RWPE2 (cell line): ENCODE measurements around the gene NWD2.

Experiments
- ATAC-seq: fragments of 200-7000 bp; cut with Tn5 transposase; 3 replicates; pipeline ENCODE4 v1.9.1; 2021; ENCODE audit warnings: low read depth
- DNase-seq: peaks from one replicate; pipeline ENCODE4 v3.0.0-alpha.2; 2020; ENCODE audit warnings: low spot score
- H3K27ac ChIP-seq: fragments of 450-650 bp; 2 replicates; pipeline ENCODE4 v1.5.1; 2017; ENCODE audit warnings: mild to moderate bottlenecking; ENCODE audit not compliant: poor library complexity, severe bottlenecking
- H3K27me3 ChIP-seq: fragments of 250-450 bp; sonication (Bioruptor Pico); 2 replicates; pipeline ENCODE4 v1.5.1; 2021; ENCODE audit warnings: mild to moderate bottlenecking, moderate library complexity; ENCODE audit not compliant: insufficient read depth, poor library complexity, severe bottlenecking
- H3K36me3 ChIP-seq: fragments of 250-450 bp; sonication (Bioruptor Pico); 2 replicates; pipeline ENCODE4 v1.5.1; 2020; ENCODE audit warnings: low read depth, mild to moderate bottlenecking, moderate library complexity
- H3K4me1 ChIP-seq: fragments of 250-450 bp; sonication (Bioruptor Pico); 2 replicates; pipeline ENCODE4 v1.5.1; 2021; ENCODE audit warnings: mild to moderate bottlenecking, moderate library complexity; ENCODE audit not compliant: insufficient read depth, poor library complexity, severe bottlenecking
- H3K4me3 ChIP-seq: fragments of 250-450 bp; sonication (Bioruptor Pico); 2 replicates; pipeline ENCODE4 v1.5.1; 2021; ENCODE audit warnings: mild to moderate bottlenecking, moderate library complexity; ENCODE audit not compliant: severe bottlenecking
- H3K9me3 ChIP-seq: fragments of 250-450 bp; sonication (Bioruptor Pico); 2 replicates; pipeline ENCODE4 v1.5.1; 2021; ENCODE audit warnings: mild to moderate bottlenecking, moderate library complexity; ENCODE audit not compliant: severe bottlenecking
- CTCF ChIP-seq: fragments of 450-650 bp; IDR thresholded peaks from one replicate; pipeline ENCODE4 v1.5.1; 2017; ENCODE audit warnings: mild to moderate bottlenecking, moderate library complexity; ENCODE audit not compliant: poor library complexity, severe bottlenecking

Gene NWD2

GRCh38 chr4:37415845-37416369 lies 171.4 kb downstream of the NWD2 start:
- Histone ChIP-seq H3K27me3 (peaks cover 3% of the 10 kb centered on the region), H3K9me3 (no peaks in the 10 kb centered on the region), H3K27ac (no peak overlapping the region), H3K36me3 (no peaks in the 10 kb centered on the region), H3K4me1 (no peaks in the 10 kb centered on the region), H3K4me3 (no peak overlapping the region)
- ATAC-seq (no peak), DNase-seq (no peak)
- TF ChIP-seq CTCF = no peak

DNA sequence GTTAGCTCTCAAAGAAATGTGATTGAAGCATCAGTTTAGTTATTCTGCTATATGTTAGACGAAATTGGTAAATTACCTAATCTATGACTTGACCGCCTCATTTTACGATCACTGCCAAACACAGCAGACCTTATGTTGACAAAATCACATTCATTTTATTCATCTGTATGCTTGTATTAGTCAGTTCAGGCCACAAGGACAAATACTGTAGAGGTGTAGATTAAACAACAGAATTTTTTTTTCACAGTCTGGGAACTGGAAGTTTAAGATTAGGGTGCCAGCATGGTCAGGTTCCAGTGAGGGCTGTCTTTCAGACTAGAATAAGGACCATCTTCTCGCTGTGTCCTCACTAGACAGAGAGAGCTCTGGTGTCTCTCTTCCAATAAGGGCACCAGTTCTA lies 177.1 kb downstream of the NWD2 start:
- no peak overlapping the region for H3K4me3 ChIP-seq
- H3K4me1 ChIP-seq = no peaks in the 10 kb centered on the region
- TF ChIP-seq CTCF = no peak
- H3K27me3 ChIP-seq = peaks cover 8% of the 10 kb centered on the region
- no peak for DNase-seq
- H3K36me3 ChIP-seq = no peaks in the 10 kb centered on the region
- H3K9me3 ChIP-seq = no peaks in the 10 kb centered on the region
- no peak for ATAC-seq
- H3K27ac ChIP-seq = no peak overlapping the region

DNA sequence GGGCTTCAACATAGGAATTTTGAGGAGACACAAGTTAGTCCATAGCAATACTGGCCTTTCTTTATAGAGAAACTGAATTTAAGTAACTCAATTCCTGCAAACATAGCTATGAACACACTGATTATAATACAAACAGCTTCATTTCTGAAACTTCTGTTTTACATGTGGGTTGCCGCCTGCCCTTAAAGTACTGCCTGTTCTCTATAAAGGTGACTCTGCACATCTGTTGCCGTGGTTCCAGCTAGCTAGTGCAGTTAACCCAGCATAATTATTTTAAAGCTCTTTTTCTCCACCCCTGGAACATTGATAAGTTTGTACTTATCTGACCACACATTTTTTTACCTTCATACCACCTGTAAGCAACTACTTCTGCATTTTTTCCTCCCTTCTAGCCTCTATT lies 177.6 kb downstream of the NWD2 start:
- Histone ChIP-seq H3K27ac (no peak overlapping the region), H3K36me3 (no peaks in the 10 kb centered on the region), H3K9me3 (no peaks in the 10 kb centered on the region), H3K27me3 (peaks cover 8% of the 10 kb centered on the region), H3K4me3 (no peak overlapping the region), H3K4me1 (no peaks in the 10 kb centered on the region)
- no peak for DNase-seq
- no peak for ATAC-seq
- TF ChIP-seq CTCF = no peak

- no peak overlapping the region for H3K27ac ChIP-seq
These were observed 178.1 kb downstream of the NWD2 start for GRCh38 chr4:37422638-37423037.

More at GRCh38 chr4:37422638-37423037, 178.1 kb downstream of the NWD2 start:
- no peak for DNase-seq
- no peak for ATAC-seq
- no peak for TF ChIP-seq CTCF
- Histone ChIP-seq H3K9me3 (no peaks in the 10 kb centered on the region), H3K4me3 (no peak overlapping the region), H3K36me3 (no peaks in the 10 kb centered on the region), H3K4me1 (no peaks in the 10 kb centered on the region), H3K27me3 (peaks cover 8% of the 10 kb centered on the region)
